GM21576 (cell line): ENCODE data around the gene COL16A1.

Experiments used
- ATAC-seq: cut with Tn5 transposase; IDR thresholded peaks from one replicate; pipeline ENCODE4 v1.9.1; 2021; ENCODE audit warnings: mild to moderate bottlenecking, moderate library complexity; ENCODE audit not compliant: unreplicated experiment

COL16A1 gene

DNA sequence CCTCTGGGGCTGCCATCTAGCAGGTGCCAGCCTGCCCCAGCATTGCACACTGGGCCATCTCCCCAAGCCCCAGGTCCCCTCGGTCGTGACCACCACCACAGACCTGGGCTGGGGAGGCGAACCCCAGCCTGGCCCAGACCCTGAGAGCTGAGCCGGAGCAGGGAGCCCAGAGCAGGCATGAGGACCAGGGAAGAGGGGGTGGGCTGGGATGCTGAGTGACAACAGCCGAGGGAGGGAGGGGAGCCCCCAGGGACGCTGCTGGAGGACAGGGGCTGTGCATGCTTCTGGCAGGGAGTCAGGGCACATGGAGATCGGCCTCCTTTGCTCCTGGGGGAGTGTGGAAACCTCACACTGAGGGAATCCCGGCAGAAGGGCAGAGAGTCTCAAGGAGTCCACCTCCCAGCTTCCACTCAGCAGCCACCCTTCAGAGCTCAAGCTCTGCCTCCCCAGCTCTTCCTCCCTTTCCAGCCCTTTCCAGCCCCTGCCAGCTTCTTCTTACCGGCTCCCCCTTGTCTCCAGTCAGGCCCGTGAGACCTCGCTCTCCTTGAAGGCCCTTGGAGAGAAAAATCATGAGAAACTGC lies 35.4 kb downstream of the COL16A1 start:
- ATAC-seq = no peak

DNA sequence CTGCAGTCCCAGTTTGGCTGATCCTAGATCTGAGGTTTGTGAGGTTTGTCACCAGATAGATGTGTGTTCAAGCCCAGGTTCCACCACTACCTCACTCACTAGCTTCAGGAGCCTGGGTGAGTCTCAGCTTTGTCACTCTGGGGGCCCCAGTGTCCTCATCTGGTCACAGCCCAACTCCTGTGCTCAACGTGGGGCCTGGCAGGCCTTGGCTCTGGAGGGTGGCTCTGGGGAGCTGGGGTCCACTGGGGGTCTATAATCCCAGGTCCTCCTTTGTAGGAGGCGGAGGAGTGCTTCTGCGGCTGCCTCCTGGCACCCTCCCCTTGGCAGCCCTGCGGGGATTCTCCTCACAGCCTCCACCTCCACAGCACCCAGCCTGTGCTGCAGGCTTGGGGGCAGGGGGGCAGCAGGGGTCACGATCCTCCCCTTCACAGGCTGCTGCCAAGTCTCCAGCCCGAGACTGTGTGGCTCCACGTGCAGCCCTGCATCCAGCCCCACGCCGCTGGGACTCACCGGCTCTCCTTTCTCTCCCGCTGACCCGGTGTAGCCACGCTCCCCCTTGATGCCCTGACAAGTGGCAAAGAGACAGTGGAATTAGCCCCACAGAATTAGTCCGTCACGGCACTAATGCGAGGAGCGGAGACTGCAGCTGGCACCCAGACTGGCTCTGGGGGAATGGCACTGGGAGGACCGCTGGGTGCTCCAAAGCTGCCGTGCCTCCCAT lies 36.6 kb downstream of the COL16A1 start:
- ATAC-seq = no peak

DNA sequence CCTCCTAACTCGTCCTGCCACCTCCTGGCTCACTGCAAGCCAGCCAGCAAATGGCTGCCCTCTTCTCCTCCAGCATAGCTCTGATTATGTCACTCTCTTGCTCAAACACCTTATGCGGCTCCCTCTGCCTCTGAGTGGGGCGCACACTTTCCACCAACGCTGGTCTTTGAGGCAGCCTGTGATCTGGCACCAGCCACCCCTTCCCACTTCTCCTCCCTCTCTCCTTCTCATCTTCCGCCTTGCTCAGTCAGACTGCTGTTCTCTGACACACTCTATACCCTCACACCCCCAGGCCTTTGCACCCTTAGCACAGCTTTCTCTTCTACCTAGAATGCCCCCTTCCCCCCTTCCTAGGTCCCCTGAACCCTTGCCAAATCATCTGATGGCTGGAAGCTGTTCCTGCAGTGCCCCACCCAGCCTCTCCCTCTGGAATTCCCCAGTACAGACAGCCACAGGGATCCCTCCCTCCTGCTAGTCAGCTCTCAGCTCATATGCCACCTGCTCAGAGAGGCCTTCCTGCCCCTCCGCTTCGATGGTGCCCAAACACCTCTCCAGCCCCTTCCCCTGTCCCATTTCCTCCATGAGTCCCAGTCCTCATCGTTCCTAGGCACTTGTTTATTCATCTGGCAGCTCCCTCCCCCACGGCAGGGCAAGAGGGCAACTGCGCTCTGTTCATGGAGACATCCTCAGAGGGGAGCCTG lies 37.4 kb downstream of the COL16A1 start:
- ATAC-seq = no peak

DNA sequence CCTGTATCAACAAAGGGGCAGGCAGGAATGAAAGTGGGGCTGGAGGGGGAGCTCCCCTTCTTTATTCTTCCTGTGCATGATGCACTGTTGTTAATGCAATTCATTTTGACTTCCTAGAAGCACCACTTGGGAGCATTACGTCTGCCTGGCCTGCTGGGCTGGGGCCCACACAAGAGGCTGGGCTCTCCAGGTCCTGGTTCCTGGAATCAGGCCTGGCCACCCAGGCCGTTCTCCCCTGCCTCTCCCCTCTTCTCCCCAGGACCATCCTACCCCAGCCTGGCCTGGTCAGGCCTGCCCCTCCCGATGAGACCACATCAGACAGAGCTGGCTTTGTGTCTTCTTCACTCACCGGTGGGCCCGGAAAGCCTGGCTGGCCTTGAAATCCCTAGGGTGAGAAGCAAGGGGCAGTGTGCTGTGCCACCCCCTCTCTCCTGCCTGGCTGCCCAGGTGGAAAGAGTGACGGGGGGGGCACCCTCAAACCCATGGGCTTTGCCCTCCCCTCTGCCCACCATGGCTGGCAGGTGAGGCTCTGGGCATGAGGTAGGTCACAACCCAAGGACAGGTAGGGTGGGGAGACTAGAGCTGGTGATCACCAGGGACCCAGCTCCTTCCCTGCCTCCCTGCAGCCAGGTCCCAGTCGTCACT lies 38.5 kb downstream of the COL16A1 start:
- ATAC-seq = no peak

DNA sequence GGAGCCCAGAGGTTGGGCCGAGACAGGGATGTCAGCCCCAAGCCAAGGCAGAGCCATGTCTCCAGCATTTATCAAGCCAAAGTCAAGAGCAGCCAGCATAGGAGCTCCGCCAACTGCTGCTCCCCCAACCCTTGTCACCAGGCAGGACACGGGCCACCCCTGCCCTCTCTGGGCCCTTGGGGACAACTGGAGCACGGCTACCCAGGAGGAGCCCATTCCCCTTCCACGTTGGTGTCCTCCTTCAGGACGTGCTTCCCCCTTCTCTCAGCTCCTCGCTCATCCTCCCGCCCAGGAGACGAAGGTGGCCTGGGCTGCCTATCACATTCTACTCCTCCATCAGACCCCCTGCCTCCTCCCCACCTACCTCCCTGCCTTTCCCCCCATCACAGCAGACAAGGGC lies 39.3 kb downstream of the COL16A1 start:
- no peak for ATAC-seq

DNA sequence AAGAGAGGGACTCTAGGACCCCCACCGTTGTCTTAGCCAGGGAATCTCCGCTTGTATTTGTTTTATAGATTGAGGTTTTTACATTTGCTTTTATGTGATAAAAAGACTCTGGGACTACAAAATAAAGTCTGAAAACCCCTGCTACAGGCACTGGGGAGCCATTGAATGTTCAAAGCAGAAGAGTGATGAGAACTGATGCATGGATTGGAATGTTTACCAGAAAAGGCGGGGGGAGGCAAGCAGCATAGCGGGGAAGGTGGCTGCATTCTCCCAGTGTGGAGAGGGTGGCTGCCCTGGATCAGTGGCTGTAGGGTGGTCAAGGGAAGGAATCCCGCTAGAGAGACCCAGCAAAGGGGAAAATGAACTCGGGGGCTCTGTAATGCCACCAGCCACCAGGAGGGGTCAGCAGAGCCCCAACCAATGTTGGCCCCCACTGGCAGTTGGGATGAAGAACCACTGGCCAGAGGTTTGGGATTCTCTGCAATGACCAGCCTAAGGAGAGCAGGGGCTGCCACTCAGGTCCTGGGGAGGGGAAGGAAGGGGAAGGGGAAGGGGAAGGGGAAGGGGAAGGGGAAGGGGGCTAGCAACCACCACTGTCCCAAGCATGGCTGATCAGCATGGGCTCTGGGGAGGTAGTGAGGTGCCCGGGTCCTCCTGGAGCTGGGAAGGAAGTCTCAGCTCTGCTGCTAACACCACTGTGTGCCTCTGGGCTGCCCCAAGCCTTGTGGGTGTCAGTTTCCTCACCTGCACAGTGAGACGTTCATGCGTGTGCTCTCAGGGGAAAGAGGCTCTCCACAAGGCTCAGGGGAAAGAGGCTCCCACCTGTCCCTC lies 40.0 kb downstream of the COL16A1 start:
- ATAC-seq = no peak

DNA sequence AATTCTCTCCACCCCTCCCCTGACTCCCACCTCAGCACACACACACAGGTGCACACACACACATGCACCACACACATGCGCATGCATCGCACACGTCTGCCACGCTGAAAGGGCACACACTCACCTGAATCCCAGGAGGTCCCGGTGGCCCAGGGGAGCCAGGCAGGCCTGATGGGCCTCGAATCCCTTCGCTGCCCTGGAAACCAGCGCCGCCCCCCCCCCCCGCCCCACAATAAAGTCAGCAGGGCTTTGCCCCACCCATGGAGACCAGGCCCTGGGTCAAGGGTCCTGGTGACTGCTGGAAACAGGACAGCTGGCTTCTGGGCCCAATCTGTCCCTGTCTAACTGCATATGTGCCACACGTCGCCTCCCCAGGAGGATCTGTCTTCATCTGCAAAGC lies 41.4 kb downstream of the COL16A1 start:
- ATAC-seq = no peak

DNA sequence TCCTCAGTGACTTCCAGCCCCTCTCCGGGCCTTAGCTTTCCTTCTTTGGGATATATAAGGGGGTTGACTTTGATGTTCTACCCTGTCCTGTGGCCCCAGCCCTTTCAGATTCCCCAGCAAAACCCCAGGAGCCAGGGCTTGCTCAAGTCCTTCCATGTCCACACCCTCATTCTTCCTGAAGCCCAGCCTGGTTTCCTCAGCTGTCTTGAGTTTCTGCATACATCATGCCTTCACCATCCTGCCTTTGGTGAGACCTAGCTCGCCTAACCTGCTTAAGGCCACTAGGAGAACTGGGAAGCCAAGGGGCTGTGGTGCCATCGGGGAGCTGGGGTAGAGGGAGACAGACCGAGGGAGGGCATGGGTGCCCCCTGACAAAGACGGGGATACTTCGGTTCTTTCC lies 42.0 kb downstream of the COL16A1 start:
- ATAC-seq = no peak

DNA sequence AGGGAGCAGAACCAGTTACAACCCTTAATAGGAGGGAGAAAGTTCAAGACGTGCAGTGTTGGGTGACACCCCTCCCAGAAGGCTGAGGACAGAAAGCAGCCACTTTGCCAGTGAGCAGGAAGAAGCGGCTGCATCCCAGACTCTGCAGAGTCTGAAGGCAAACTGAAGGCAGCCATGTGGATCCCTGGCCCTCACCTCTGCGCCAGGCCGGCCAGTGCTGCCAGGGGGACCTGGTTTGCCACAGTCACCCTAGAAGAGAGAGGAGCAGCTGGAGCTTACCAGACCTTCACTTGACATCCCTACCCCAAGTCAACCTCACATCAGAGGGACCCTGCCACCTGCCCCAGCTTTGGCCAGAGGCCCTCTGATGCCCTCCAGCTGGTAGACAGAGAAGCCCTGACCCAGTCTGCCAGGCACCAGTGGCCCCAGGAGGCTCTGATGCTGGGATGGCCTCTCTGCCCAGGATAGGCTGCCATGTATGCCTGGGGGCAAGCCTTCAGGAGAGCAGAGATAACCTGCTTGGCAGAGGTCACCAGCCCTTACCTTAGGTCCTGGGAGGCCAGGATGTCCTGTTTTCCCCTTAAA lies 42.9 kb downstream of the COL16A1 start:
- no peak for ATAC-seq

DNA sequence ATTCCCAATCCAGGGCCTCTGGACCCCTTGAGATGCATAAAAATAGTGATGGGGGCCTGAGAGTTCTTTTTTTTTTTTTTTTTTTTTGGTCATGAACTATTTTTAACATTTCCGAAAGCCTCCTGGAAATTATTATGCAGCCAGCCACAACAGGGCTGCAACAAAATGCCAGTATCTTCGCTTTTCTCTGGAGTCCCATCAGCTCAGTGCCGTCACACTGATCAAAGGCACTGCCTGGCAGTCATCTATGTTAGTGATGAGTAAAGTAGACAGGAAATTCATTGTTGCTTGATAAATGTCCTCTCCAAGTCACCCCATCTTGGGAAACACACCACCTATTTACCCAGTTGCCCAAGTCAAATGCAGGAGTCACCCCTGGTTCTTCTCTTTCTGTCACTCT lies 43.9 kb downstream of the COL16A1 start:
- no peak for ATAC-seq

DNA sequence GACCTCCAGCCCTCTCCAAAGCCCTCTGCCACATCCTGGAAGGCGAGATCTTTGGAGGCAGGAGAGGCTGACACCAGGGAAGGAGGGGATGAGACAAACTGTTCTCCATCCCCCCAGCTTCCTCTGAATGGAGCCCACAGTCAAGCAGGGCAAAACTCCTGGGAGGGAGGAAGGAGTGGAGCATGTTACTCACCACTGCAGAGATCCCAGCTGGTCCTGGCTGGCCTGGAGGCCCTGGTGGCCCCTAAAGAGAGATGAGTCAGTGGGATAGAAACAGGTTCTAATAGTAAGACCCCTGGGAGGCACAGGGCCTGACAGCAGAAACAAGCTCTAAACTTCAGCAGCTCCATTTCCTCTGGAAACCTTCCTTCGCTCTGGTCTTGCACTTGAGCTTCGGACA lies 45.1 kb downstream of the COL16A1 start:
- no peak for ATAC-seq

DNA sequence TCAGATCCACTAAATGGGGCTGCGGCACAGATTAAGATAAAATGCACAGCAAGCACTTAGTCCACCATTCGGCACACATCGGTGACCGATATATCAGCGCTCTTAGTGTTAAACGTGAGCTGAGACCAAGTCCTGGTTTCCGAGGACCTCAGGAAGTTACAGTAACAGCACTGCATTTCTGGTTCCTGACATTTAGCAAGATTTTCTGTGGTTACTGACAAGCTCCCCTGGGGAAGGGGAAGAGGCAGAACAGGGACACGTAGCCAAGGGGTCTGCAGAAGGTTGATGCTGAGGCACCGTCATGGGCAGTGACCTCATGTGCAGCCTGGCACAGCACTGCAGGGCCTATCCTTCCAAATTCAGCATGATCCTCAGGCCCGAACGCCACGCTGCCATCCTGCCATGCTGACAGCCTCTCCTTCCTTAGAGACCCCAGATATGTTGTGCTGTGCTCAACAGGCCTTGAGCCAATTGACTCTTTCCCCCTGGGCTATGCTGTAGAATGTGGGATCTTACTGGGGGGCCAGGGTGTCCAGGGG lies 45.8 kb downstream of the COL16A1 start:
- ATAC-seq = no peak

DNA sequence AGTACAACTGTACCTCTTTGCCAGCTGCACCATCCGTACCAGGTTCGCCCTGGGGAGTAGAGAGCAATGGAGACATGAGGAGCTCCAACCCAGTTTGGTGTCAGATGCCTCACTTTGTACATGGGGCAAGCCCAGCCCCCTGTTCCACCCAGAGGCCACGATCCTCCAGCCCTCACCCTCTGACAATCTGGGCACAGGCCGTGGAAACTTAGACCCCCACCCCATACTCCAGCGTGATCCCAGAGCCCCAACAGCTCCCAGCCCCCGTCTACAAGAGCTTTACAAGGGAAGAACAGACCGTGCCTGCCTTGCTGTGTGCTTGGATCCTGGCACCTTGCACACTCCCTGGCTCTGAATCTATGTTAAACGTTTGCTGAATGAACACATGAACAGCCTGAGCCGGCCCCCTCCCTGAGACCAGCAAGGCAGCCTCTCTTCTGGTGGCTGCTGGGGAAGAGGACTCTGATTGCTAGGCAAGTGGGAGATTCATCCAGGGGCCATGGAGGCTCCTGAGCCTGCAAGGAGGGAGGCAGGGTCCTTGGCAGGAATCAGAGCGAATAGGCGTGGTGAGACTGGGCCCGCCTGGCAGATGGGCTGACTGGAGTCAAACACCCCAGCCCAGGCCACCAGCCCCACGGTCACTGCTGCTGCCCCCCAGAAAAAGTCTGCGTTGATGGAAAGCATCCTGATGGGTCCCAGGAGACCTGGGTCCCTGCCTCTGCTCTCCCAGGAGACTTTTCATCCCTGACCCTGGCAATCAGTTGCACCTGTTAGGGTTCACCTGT lies 46.6 kb downstream of the COL16A1 start:
- no peak for ATAC-seq

DNA sequence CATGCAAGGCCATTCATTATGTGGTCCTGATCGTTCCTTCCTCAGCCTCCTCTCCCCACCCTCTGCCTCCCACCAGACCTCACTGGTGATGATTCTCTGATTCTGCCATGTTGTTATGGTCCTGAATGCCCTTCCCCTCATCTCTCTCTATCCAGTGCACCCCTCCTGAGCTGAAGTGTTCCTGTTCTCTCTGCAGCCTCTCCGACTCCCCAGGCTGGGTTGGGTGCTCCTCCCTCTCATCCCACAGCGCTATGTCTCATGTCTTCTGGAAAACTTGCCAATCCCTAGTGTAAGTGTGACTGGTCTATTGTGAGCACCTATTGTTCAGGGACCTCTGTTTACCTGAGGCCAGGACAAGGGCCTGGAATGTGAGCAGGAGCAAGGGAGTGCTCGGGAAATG lies 48.1 kb downstream of the COL16A1 start:
- no peak for ATAC-seq

DNA sequence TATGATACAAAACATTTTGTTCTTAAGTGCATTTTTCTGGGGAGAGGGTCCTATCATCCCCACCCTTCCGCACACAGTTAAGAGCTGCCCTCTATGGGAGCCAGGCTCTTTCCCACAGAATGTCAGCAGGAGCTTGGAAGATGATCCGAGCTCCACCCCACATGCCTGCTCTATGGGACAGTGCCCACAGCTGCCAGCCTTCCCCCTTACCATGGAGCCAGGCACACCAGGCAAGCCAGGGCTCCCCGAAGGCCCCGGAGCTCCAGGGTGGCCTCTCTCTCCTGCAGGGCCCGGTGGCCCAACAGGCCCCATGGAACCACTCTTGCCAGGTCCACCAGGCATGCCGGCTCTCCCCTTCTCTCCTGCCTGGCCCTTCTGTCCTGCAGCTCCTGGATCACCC lies 48.7 kb downstream of the COL16A1 start:
- ATAC-seq = no peak

DNA sequence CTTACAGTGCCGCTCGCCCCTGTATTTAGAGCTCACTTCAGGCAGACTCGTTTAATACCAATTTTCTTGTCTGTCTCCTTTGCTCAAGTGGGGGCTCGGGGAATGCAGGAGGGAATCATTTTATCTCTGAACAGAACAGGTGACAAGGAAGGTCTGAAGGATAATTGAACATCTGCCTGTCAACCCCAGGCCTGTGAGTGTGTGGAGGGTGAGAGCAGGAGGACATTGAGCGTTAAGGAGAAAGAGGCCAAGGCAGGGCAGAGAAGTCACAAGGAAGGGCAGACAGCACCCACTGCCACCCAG lies 49.4 kb downstream of the COL16A1 start:
- no peak for ATAC-seq

DNA sequence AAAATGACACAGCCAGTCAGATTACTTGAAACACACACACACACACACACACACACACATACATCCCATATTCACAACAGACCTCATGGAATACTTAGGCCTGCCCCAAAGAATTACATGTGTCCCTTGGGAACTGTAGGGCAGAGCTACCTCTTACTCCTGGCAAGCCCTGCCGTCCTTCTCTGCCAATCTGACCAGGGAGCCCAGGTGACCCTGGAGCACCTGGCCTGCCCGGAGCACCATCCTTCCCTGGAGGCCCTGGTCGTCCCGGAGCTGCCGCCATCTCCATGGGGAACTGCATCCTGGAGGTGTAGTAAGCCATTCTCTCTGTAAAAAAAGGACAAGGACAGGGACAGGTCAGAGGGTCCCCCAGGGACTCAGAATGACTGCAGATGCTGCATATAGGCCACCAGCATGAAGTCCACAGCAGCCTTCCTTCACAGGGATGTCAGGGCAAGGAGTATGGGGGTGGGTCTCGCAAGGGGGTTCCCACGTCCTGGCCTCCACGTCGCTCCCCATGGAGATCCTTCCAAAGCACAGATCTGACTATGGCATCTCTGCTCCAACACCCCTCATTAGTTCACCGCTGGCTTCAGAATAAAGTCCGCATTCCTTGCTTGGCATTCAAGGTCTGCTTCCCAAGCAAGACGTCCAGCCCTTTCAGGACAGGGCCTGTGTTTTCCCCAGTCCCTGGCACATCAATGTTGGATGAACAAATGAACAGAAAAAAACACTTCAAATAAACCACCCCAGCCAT lies 49.9 kb downstream of the COL16A1 start:
- no peak for ATAC-seq

DNA sequence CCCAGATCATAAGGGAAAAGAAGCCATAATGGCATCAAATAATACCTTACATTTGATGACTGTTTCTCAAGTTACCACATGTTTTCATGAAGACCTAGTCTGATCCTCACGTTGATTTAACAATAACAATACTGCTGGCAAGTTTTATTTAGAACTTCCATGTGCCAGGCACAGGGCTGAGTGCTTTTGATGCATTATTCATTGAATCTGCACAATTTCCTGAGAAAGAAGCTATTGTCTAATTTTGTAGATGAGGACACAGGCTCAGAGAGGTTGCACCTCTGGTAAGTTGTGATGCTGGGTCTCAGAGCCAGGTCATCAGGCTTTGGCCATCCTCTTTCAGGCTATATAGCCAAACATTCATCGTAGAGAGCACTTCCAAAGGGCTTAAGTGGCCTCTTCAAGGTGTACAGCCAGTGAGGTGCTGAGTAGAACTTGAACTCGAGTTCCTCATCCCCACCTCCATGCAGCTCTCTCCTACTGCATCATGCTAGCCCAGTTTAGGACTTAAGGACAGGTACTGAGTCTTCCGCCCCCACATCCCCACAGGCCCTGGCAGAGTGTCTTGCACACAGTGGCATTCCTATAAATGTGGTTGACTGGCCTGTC lies 50.8 kb downstream of the COL16A1 start:
- no peak for ATAC-seq

DNA sequence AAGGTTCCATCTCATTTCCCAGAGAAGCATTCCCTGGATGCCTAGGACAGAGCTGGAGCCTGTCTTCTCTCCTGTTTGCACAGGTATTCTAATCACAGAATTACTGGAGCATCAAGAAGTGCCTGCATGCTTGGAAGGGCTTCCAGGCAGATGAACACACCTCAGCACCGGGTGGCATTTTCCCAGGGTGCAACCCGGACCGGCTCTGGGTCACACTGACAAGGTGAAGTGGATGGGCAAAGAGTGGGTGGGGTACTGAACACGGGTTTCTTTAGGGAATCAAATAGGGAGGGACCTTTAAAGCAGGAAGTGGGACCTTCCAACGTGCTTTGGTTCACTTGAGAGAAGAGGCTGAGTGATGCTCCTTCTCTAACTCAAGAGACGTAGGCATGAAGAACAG lies 52.1 kb downstream of the COL16A1 start:
- ATAC-seq = no peak
